Heart left ventricle (tissue), 16 donors: ENCODE results near the gene DEAF1. TPM values are rescaled to one million over a fixed set of nuclear protein-coding genes. Genes with fewer than 3 reads are reported as not detected.
A peak's percentile ranks its signal among the peaks of the same experiment; 100 is the strongest.

Experiments used
- ATAC-seq, 4 donors: fragments of 200-7000 bp; cut with Tn5 transposase; one replicate each; pipeline ENCODE4 v1.9.1; 2020 to 2022; ENCODE audit warnings: moderate library complexity in 4 of 4, mild to moderate bottlenecking in 3 of 4, moderate number of reproducible peaks in 1 of 4
- DNase-seq, 5 donors: peaks; one replicate each; pipeline ENCODE4 v3.0.0-alpha.2; 2020
- H3K27ac ChIP-seq, 12 donors: fragments of 200-600 bp; sonication (generic) in 4 of 12; one replicate each; pipeline versions ENCODE4 v1.5.0 to v1.8.0; 2016 to 2022; ENCODE audit warnings: mild to moderate bottlenecking in 2 of 12
- H3K27me3 ChIP-seq, 9 donors: fragments of 200-600 bp; sonication (generic) in 2 of 9; one replicate each; pipeline versions ENCODE4 v1.5.1 to v1.8.0; 2016 to 2022; ENCODE audit warnings: mild to moderate bottlenecking in 3 of 9
- H3K36me3 ChIP-seq, 9 donors: fragments of 200-600 bp; sonication (generic) in 2 of 9; one replicate each; pipeline versions ENCODE4 v1.5.0 to v1.8.0; 2018 to 2022; ENCODE audit warnings: mild to moderate bottlenecking in 2 of 9
- H3K4me1 ChIP-seq, 12 donors: fragments of 200-600 bp; sonication (generic) in 4 of 12; one replicate each; pipeline versions ENCODE4 v1.5.0 to v1.8.0; 2016 to 2022; ENCODE audit warnings: mild to moderate bottlenecking in 3 of 12
- H3K4me3 ChIP-seq, 12 donors: fragments of 200-600 bp; sonication (generic) in 4 of 12; one replicate each; pipeline versions ENCODE4 v1.5.0 to v1.8.0; 2017 to 2022; ENCODE audit warnings: mild to moderate bottlenecking in 9 of 12, moderate library complexity in 4 of 12
- H3K9me3 ChIP-seq, 12 donors: fragments of 200-600 bp; sonication (generic) in 4 of 12; one replicate each; pipeline versions ENCODE4 v1.5.0 to v1.8.0; 2016 to 2022; ENCODE audit warnings: mild to moderate bottlenecking in 1 of 12
- POLR2A ChIP-seq, 2 donors: fragments of 450-650 bp; IDR thresholded peaks; one replicate each; pipeline ENCODE4 v1.6.1; 2017; ENCODE audit warnings: antibody characterized with exemption in 2 of 2, mild to moderate bottlenecking in 2 of 2, moderate library complexity in 2 of 2
- WGBS, 4 donors: extraction: QIAGEN DNeasy Blood & Tissue Kit in 2 of 4; methylation state at CpG; one replicate each; pipeline versions ENCODE4 v1.1.5 to v1.1.7; 2013 to 2018; 5-methylcytosine and 5-hydroxymethylcytosine counted together
- intact Hi-C, 10 donors: fragments of 100-400 bp; cut with DNase I; formaldehyde crosslinking; loops; one replicate each; pipeline versions ENCODE4 v1.11.1 to v1.14.2; 2022
- polyA plus RNA-seq, 2 donors: library from polyadenylated mRNA; stranded (reverse); fragments of 200-250 nt; gene quantifications; one replicate each; pipeline ENCODE4 v1.2.3, GENCODE V29; 2013
- total RNA-seq, 9 donors: library from RNA; depleted of rRNA in 2 of 9; stranded (reverse); fragments of >200 nt in 2 of 9; fragmentation: NEBNext Ultra II Directional in 3 of 9; extraction: Animal tissue kit (Norgen Biotek cat#: 25700) in 3 of 9; gene quantifications; one replicate each; pipeline versions ENCODE4 v1.1.0 to v1.2.4, GENCODE V29; 2016 to 2023
- TF ChIP-seq, protein P1 (sequence below), 12 donors: fragments of 200-600 bp; sonication (generic) in 4 of 12; IDR thresholded peaks; one replicate each; pipeline versions ENCODE4 v1.5.0 to v1.8.0; 2018 to 2022; ENCODE audit warnings: antibody characterized with exemption in 12 of 12, mild to moderate bottlenecking in 5 of 12
- donor health status: ischemic (EF 13 %, LVEDD 7.1; RV severe dilation, severe dysfunction).
- donor health status: healthy with polysubstance abuse.
- donor health status: DM: no; HTN: yes; CAD: no.
- donor health status: DM: no; HTN: no; CAD: no.
- donor health status: ischemic (EF 25% LVEDD 6.9; RV normal size, moderate dysfunction).
- donor health status: ischemic (EF 25% LVEDD 5.7; RV mildly dilated, moderate dysfunction).
- donor health status: healthy.
- donor health status: DM: yes; HTN: yes; CAD: no.
- donor health status: ischemic (EF 35%, LVEDD 5.7; RV mildly dilated, moderate dysfunction).
- donor health status: nonischemic (EF 11% LVEDD 7.7; RV severe dilation, severe dysfunction).
- donor health status: DM: yes; HTN: yes; CAD: no.
- donor health status: PGD.
- donor health status: ischemic (EF 29% LVEDD 5.4; RV normal size, mild dysfunction).
- donor health status: nonischemic (EF 23%, LVEDD 6.1; RV moderate dilation, normal function).

Gene DEAF1
- total and polyA plus RNA-seq, 11 donors = 11.8 to 25.6 (median 15.1) TPM

- ATAC-seq = no peak
- TF ChIP-seq, protein P1, sequence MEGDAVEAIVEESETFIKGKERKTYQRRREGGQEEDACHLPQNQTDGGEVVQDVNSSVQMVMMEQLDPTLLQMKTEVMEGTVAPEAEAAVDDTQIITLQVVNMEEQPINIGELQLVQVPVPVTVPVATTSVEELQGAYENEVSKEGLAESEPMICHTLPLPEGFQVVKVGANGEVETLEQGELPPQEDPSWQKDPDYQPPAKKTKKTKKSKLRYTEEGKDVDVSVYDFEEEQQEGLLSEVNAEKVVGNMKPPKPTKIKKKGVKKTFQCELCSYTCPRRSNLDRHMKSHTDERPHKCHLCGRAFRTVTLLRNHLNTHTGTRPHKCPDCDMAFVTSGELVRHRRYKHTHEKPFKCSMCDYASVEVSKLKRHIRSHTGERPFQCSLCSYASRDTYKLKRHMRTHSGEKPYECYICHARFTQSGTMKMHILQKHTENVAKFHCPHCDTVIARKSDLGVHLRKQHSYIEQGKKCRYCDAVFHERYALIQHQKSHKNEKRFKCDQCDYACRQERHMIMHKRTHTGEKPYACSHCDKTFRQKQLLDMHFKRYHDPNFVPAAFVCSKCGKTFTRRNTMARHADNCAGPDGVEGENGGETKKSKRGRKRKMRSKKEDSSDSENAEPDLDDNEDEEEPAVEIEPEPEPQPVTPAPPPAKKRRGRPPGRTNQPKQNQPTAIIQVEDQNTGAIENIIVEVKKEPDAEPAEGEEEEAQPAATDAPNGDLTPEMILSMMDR (IDR thresholded peaks at IDR 0.05) = no peak
- TF ChIP-seq POLR2A (IDR thresholded peaks at IDR 0.05) = no peak
- H3K36me3 ChIP-seq = no peaks in the 10 kb centered on the region
- no peaks in the 10 kb centered on the region for H3K9me3 ChIP-seq
- WGBS, 4 donors = 9 to 28% (median 11%) methylated on average over 17 to 61 of the region's 61 CpGs
- DNase-seq = peak in 1 of 5 donors; percentile 74
- H3K4me1 ChIP-seq = peaks cover 0 to 38% (median 23%) of the 10 kb centered on the region in 12 donors
- peak overlapping the region in 1 of 12 donors; percentile 37 for H3K27ac ChIP-seq
- H3K4me3 ChIP-seq = peak overlapping the region in 9 of 12 donors; percentile 3 to 53 (median 34)
- peaks cover 28 to 72% (median 40%) of the 10 kb centered on the region in 9 donors for H3K27me3 ChIP-seq
- intact Hi-C loops = loop anchor here in 6 of 10 donors (1.0 to 10.0 kb wide), 5 partner anchors 62 to 174 kb away; no protein-coding TSS in a partner anchor
These were observed 31.5 kb upstream of the DEAF1 start for GRCh38 chr11:726278-727220.

DNA sequence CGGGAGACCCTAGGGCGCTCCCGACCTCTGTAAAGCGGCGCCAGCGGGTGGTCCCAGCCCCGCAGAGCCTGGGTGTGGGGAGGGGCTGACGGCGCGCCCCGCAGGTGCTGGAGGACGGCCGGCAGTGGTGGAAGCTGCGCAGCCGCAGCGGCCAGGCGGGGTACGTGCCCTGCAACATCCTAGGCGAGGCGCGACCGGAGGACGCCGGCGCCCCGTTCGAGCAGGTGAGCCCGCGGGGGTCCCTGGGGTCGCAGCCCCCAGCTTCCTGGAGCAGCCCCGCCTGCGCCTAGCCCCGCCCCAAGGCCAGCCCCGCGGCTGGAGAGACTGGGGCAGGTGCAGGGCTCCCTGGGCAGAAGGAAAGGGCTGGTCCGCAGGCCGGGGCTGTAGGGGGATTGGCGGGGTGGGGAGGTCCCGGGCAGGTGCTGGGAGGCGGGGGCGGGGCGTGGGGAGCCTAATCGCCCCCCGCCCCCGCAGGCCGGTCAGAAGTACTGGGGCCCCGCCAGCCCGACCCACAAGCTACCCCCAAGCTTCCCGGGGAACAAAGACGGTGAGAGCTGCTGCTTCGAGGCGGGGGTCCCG, 30.7 kb upstream of the DEAF1 start:
- Histone ChIP-seq H3K9me3 (no peaks in the 10 kb centered on the region), H3K4me3 (peak overlapping the region in 8 of 12 donors; percentile 3 to 53 (median 36)), H3K36me3 (no peaks in the 10 kb centered on the region), H3K27ac (peak overlapping the region in 1 of 12 donors; percentile 37), H3K27me3 (peaks cover 36 to 81% (median 49%) of the 10 kb centered on the region in 9 donors), H3K4me1 (peaks cover 0 to 45% (median 28%) of the 10 kb centered on the region in 12 donors)
- ATAC-seq (no peak), DNase-seq (no peak)
- intact Hi-C loops = loop anchor here in 6 of 10 donors (2.0 to 10.0 kb wide), 5 partner anchors 61 to 173 kb away; no protein-coding TSS in a partner anchor
- WGBS, 4 donors = 2 to 10% (median 4%) methylated on average over 23 to 53 of the region's 53 CpGs
- no peak for TF ChIP-seq POLR2A (IDR thresholded peaks at IDR 0.05)
- TF ChIP-seq, protein P1 (IDR thresholded peaks at IDR 0.05) = no peak

- Histone ChIP-seq H3K36me3 (no peaks in the 10 kb centered on the region), H3K4me3 (no peak overlapping the region), H3K27me3 (peaks cover 40 to 89% (median 57%) of the 10 kb centered on the region in 9 donors), H3K9me3 (no peaks in the 10 kb centered on the region), H3K27ac (no peak overlapping the region), H3K4me1 (peaks cover 0 to 48% (median 28%) of the 10 kb centered on the region in 12 donors)
- intact Hi-C loops = loop anchor here in 8 of 10 donors (2.0 to 10.0 kb wide), 5 partner anchors 60 to 173 kb away; no protein-coding TSS in a partner anchor
- no peak for ATAC-seq
- TF ChIP-seq, protein P1 (IDR thresholded peaks at IDR 0.05) = no peak
- TF ChIP-seq POLR2A (IDR thresholded peaks at IDR 0.05) = no peak
- 54 to 70% (median 66%) methylated on average over 11 to 18 of the region's 18 CpGs for WGBS, 4 donors
- DNase-seq = peak in 1 of 5 donors; percentile 18
These were observed 29.9 kb upstream of the DEAF1 start for GRCh38 chr11:724778-725386.
